GM23338 (cell line): ENCODE measurements around the gene NUCB2.

Experiments
- CREB1 ChIP-seq: fragments of 250-450 bp; sonication (Bioruptor Pico); IDR thresholded peaks from 2 replicates; pipeline ENCODE4 v1.5.0; 2020; ENCODE audit warnings: low read depth, mild to moderate bottlenecking, moderate library complexity
- CTCF ChIP-seq, 2 experiments: fragments of 200-600 bp in 1 of 2; sonication (generic) in 1 of 2; conservative IDR thresholded peaks; 2 replicates each; pipeline versions ENCODE4 v1.5.1 to v1.6.1; 2016 to 2017; ENCODE audit warnings: antibody characterized with exemption in 2 of 2, low read depth in 2 of 2, mild to moderate bottlenecking in 2 of 2, moderate library complexity in 1 of 2
- EZH2 ChIP-seq: fragments of 200-600 bp; sonication (generic); IDR thresholded peaks from one replicate; pipeline ENCODE4 v1.8.0; 2017; ENCODE audit warnings: antibody characterized with exemption, mild to moderate bottlenecking, low read depth; ENCODE audit not compliant: unreplicated experiment
- EZH2phosphoT487 ChIP-seq: fragments of 200-600 bp; sonication (generic); IDR thresholded peaks from one replicate; pipeline ENCODE4 v1.8.1; 2018; ENCODE audit warnings: antibody characterized with exemption; ENCODE audit not compliant: unreplicated experiment
- JUNB ChIP-seq: IDR thresholded peaks from one replicate; pipeline ENCODE4 v1.6.1; 2016; ENCODE audit warnings: antibody characterized with exemption; ENCODE audit not compliant: unreplicated experiment
- POLR2AphosphoS5 ChIP-seq: IDR thresholded peaks from 2 replicates; pipeline ENCODE4 v1.6.1; 2016; ENCODE audit warnings: antibody characterized with exemption, low read depth
- REST ChIP-seq: IDR thresholded peaks from one replicate; pipeline ENCODE4 v1.6.1; 2018; ENCODE audit warnings: antibody characterized with exemption; ENCODE audit not compliant: unreplicated experiment
- ZNF114 ChIP-seq: fragments of 250-450 bp; sonication (Bioruptor Pico); IDR thresholded peaks from 2 replicates; pipeline ENCODE4 v1.5.0; 2020; ENCODE audit warnings: mild to moderate bottlenecking, moderate library complexity

- TF ChIP-seq CTCF (conservative IDR thresholded peaks at IDR 0.05; ENCODE audit: low read depth in 2 of 2) = no peak
- no peak for TF ChIP-seq EZH2
- no peak for TF ChIP-seq EZH2phosphoT487
- no peak for TF ChIP-seq POLR2AphosphoS5
- no peak for TF ChIP-seq CREB1
- TF ChIP-seq ZNF114 (CRISPR knock-in tag) = no peak
- no peak for TF ChIP-seq REST
- no peak for TF ChIP-seq JUNB
These were observed 17.0 kb upstream of the NUCB2 start for GRCh38 chr11:17259519-17259918.
